ENCODE measurements around the gene MBD2.

Gene MBD2

GRCh38 chr18:54109131-54109683 is 115.3 kb downstream of the MBD2 start:
- in situ Hi-C loops (cut with MboI; ENCODE audit: low sequenced_read_pairs, unreplicated experiment) = loop anchor here (25.0 kb wide), 1 partner anchor 422 kb away; no protein-coding TSS in a partner anchor
- no peak for TF ChIP-seq CTCF (IDR thresholded peaks at IDR 0.05; ENCODE audit: borderline replicate concordance, control extremely low read depth, extremely low read depth, insufficient read depth, missing control alignments)
- DNase-seq (ENCODE audit: low spot score) = no peak

GRCh38 chr18:54102123-54102522 is 122.3 kb downstream of the MBD2 start:
- no peak for TF ChIP-seq CTCF (IDR thresholded peaks at IDR 0.05; ENCODE audit: borderline replicate concordance, control extremely low read depth, extremely low read depth, insufficient read depth, missing control alignments)
- in situ Hi-C loops (cut with MboI; ENCODE audit: low sequenced_read_pairs, unreplicated experiment) = loop anchor here (25.0 kb wide), 1 partner anchor 415 kb away; no protein-coding TSS in a partner anchor
- no peak for DNase-seq (ENCODE audit: low spot score)
